Thoracic aorta (tissue), 2 donors: ENCODE results near the gene PODN. TPM values are rescaled to one million over a fixed set of nuclear protein-coding genes. Genes with fewer than 3 reads are reported as not detected.

Experiments
- ATAC-seq: fragments of 150-250 bp; one replicate; pipeline ENCODE4 v1.8.0; 2017; ENCODE audit warnings: low read depth; ENCODE audit not compliant: insufficient number of reproducible peaks, low FRiP score
- DNase-seq: peaks from one replicate; pipeline ENCODE4 v3.0.0-alpha.2; 2020; ENCODE audit warnings: low spot score
- H3K27ac ChIP-seq, 2 donors: fragments of 200-600 bp; sonication (generic); 1 replicate in 1 of 2; 2 replicates in 1 of 2; pipeline ENCODE4 v1.5.1; 2016; ENCODE audit warnings: mild to moderate bottlenecking in 2 of 2, moderate library complexity in 2 of 2
- H3K27me3 ChIP-seq: fragments of 200-600 bp; sonication (generic); replicated peaks from 2 replicates; pipeline ENCODE4 v1.6.0; 2016; ENCODE audit warnings: mild to moderate bottlenecking; ENCODE audit not compliant: insufficient read depth
- H3K36me3 ChIP-seq: fragments of 200-600 bp; sonication (generic); one replicate; pipeline ENCODE4 v1.5.1; 2016
- H3K4me1 ChIP-seq, 2 donors: fragments of 200-600 bp; sonication (generic); 1 replicate in 1 of 2; 2 replicates in 1 of 2; pipeline versions ENCODE4 v1.5.1 to v1.6.0; 2016; ENCODE audit warnings: low read depth in 2 of 2, mild to moderate bottlenecking in 1 of 2; ENCODE audit not compliant: control insufficient read depth in 1 of 2
- H3K4me3 ChIP-seq: fragments of 200-600 bp; sonication (generic); 2 replicates; pipeline ENCODE4 v1.5.1; 2016; ENCODE audit warnings: mild to moderate bottlenecking
- H3K9me3 ChIP-seq: fragments of 200-600 bp; sonication (generic); 2 replicates; pipeline ENCODE4 v1.5.1; 2016
- CTCF ChIP-seq: fragments of 200-600 bp; sonication (generic); IDR thresholded peaks from one replicate; pipeline ENCODE4 v1.5.1; 2019; ENCODE audit warnings: antibody characterized with exemption
- total RNA-seq, 2 donors: library from RNA; depleted of rRNA; stranded (reverse); fragments of >200 nt; gene quantifications; one replicate each; pipeline versions ENCODE4 v1.1.0 to v1.2.3, GENCODE V29; 2016

The PODN gene
- total RNA-seq, 2 donors from 2014 or later, result 119 to 152 TPM

DNA sequence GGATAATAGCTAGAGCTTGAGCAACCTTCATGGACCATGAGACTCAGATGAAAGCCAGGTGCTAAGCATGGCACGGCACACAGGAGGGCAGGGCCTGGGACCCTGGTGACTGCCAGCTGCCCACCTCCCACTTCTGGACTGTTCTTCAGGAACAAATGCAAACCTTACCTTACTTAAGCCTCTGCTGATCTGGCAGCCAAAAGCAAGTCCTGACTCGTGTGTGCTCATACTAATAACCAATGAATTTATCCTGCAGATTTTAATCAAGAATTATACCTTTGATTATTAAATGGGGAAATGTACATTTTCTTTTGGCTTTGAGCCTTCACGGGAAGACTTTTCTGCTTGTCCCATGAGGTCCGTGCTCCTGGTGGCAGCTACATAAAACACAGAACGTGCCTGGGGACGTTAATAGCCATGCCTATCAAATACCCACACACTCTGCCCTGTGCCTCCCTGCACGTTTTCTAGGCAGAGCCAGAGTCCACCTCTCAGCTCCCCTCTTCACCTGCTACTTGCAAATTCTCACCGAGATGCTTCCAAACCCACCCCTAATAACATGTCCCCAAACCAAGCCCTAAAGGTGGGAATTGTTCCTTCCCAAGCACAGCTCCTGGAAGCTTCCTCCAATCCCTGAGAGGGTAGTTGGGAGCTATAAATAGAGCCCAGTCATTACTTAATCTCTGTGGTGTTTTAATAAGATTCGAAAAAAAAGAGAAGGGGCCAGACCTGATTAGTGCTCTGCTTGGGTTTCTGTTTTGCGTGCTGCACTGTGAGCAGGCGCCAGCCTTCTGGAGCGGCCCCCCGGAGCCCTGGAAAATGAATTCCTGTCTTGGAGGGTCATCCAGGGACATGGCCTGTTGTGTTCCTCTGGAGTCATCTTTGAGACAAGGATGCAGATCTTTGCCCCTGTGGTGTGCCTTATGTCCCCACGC is 46.9 kb downstream of the PODN start:
- Histone ChIP-seq H3K27me3 (no peaks in the 10 kb centered on the region), H3K36me3 (no peaks in the 10 kb centered on the region), H3K4me1 (peaks cover 24 to 41% of the 10 kb centered on the region in 2 donors), H3K9me3 (peaks cover 5% of the 10 kb centered on the region), H3K4me3 (peak overlapping the region; percentile 49), H3K27ac (peak overlapping the region; percentile 53 to 74)
- DNase-seq, result no peak
- no peak for TF ChIP-seq CTCF
- peak; percentile 55 for ATAC-seq

- Histone ChIP-seq H3K27me3 (no peaks in the 10 kb centered on the region), H3K4me3 (no peak overlapping the region), H3K27ac (peak overlapping the region in 1 of 2 donors; percentile 74), H3K36me3 (no peaks in the 10 kb centered on the region), H3K9me3 (peaks cover 5% of the 10 kb centered on the region), H3K4me1 (peaks cover 24 to 41% of the 10 kb centered on the region in 2 donors)
- ATAC-seq (peak; percentile 11), DNase-seq (no peak)
- TF ChIP-seq CTCF, result no peak
Measured at GRCh38 chr1:53110370-53111072, 48.5 kb downstream of the PODN start.

- Histone ChIP-seq H3K4me3 (no peak overlapping the region), H3K27me3 (no peaks in the 10 kb centered on the region), H3K4me1 (peaks cover 24 to 47% of the 10 kb centered on the region in 2 donors), H3K36me3 (no peaks in the 10 kb centered on the region), H3K9me3 (peaks cover 5% of the 10 kb centered on the region), H3K27ac (peak overlapping the region in 1 of 2 donors; percentile 74)
- no peak for ATAC-seq
- no peak for DNase-seq
- TF ChIP-seq CTCF, result no peak
Measured at GRCh38 chr1:53111073-53111556, 49.1 kb downstream of the PODN start.

- Histone ChIP-seq H3K9me3 (peaks cover 5% of the 10 kb centered on the region), H3K4me3 (no peak overlapping the region), H3K27me3 (no peaks in the 10 kb centered on the region), H3K4me1 (peaks cover 24 to 51% of the 10 kb centered on the region in 2 donors), H3K36me3 (no peaks in the 10 kb centered on the region), H3K27ac (no peak overlapping the region)
- DNase-seq (no peak), ATAC-seq (no peak)
- TF ChIP-seq CTCF, result no peak
Measured at GRCh38 chr1:53111693-53112092, 49.7 kb downstream of the PODN start.

- peak overlapping the region in 1 of 2 donors; percentile 59 for H3K27ac ChIP-seq
- H3K36me3 ChIP-seq, result no peaks in the 10 kb centered on the region
- peaks cover 5% of the 10 kb centered on the region for H3K9me3 ChIP-seq
- H3K4me1 ChIP-seq, result peaks cover 24 to 51% of the 10 kb centered on the region in 2 donors
- H3K27me3 ChIP-seq, result no peaks in the 10 kb centered on the region
- TF ChIP-seq CTCF, result no peak
- DNase-seq (no peak), ATAC-seq (peak; percentile 52)
- no peak overlapping the region for H3K4me3 ChIP-seq
Measured at GRCh38 chr1:53112271-53112774, 50.3 kb downstream of the PODN start.
